DMS53 treated with DMSO at 0.1 percent for 48 hours (cell line): ENCODE measurements around the gene DCXR.

Source experiments
- DNase-seq: peaks from one replicate; lab custom pipeline; 2025; ENCODE audit not compliant: unreplicated experiment; lab: John Stamatoyannopoulos, UW

DCXR gene

DNA sequence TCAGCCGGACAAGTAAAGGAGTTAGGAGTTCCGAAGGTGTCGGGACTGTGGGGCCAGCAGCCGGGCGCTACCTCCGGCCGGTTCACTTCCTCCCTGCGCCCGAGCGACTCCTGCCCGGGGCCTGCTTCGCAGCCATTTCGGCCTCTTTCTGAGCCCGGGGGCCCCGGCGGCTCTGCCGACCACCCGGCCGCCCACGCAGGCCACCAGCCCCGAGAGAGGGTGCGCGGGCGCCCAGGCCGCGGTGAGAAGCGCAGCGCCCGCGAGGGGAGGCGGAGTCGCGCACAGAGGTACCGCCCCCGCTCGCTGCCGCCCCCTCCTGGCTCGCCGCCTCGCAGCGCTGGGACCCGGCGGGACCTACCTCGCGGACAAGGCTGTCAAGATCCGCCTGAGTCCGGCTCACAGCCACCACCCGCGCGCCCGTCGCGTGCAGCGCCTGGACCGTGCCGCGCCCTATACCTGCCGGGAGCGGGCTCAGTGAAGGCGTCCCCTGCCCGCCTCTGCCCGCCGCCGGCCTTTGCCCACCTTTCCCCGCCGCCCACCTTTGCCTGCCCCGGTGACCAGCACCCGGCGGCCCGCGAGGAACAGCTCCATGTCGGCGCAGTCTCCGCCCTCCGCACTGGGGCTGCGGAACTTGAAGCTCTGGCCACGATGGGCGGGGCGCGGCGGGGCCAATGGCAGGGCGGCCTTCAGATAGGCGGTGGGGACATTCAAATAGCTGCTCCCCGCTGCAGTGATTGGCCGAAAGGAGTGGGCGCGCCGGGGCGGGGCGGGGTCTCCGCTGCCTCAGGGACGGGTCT, at the start of gene DCXR:
DCXR (minus strand) TSS at position 606 of the 797 bp plus-strand sequence; CDS start at position 591, 15 bp downstream.
- DNase-seq = peak; percentile 97

GRCh38 chr17:82085931-82086764, 48.7 kb upstream of the DCXR start:
- DNase-seq = no peak

GRCh38 chr17:82085031-82085861, 47.7 kb upstream of the DCXR start:
- DNase-seq = no peak

GRCh38 chr17:82084373-82085030, 47.0 kb upstream of the DCXR start:
- no peak for DNase-seq

GRCh38 chr17:82083533-82084359, 46.2 kb upstream of the DCXR start:
- DNase-seq = no peak

- DNase-seq = no peak
Measured at GRCh38 chr17:82083009-82083408, 45.5 kb upstream of the DCXR start.

GRCh38 chr17:82082456-82082855, 45.0 kb upstream of the DCXR start:
- DNase-seq = no peak

- DNase-seq = no peak
Measured at GRCh38 chr17:82081966-82082365, 44.5 kb upstream of the DCXR start.

DNA sequence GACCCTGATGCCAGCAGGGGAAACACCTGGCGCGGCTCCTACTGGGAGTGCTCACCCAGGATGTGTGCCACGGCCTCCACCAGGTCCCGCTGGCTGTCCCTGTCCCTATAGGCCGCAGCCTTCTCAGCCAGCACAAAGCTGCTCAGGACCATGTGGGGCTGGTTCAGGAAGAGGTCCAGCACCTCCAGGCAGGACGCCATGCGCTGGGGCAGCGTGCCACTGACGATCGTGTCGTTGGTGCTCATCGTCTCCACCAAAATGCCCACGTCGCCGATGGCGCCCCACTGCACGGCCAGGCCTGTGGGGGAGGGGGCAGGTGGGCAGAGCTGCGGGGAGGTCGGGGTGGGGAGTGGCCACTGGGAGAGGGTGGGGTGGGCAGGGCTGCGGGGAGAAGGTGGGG, 44.0 kb upstream of the DCXR start:
- DNase-seq = no peak

DNA sequence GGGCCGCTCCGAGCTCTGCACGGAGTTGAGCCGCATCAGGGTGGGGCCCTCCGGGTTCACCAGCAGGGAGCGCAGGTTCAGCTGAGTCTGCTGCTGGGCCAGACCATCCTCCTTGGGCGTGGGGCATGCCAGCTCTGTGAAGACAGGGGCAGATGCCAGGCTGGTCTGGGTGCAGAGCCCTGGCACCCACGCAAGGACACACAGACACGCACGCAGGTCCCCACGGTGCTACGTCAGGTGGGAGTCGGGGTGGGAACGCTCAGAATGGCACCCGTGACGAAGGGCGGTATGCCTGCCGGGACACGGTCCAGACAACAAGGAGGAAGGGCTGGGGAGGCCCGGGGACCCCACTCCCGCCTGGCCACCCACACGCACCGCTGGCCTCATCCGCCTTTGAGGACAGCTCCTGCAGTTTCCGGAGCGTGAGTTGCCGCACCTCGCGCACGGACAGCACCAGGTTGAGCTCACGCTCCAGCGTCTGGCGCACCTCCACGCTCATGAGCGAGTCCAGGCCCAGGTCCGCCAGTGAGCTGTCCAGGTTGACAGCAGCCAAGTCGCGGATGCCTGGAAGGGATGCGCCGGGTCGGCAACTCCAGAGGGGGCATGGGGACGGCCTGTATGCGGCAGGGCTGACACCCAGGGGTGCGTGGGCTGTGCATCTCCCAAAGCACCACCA, 43.4 kb upstream of the DCXR start:
- DNase-seq = no peak

GRCh38 chr17:82080048-82080788, 42.7 kb upstream of the DCXR start:
- no peak for DNase-seq

DNA sequence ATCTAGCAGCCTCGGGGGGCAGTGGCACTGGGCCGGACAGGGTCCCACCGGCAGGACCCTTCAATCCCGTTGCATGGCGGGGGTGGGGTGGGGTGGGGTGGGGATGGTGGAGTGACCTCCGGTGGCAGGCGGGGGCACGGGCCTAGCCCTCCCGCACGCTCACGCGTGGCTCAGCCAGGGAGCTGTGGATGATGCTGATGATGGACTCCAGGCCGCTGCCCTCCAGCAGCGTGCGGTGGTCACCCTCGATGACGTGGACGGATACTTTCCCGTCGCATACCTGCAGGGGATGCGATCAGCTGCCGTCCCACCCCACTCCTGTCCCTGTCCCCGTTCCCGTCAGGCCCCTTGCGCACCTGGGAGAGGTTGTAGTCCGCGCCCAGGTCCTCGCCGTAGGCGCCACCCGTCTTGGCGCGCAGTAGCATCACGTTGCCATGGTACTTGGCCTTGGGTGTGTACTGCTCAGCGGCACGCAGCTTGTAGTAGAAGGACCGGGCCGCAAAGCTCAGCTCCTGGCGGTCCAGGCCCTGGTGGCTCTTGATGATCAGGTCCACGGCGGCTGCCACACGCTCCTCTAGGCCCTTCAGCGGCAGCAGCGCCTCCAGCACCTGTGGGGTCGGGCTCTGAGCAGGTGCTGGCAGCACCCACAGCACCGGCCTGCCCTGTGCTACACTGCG, 41.6 kb upstream of the DCXR start:
- DNase-seq = no peak

DNA sequence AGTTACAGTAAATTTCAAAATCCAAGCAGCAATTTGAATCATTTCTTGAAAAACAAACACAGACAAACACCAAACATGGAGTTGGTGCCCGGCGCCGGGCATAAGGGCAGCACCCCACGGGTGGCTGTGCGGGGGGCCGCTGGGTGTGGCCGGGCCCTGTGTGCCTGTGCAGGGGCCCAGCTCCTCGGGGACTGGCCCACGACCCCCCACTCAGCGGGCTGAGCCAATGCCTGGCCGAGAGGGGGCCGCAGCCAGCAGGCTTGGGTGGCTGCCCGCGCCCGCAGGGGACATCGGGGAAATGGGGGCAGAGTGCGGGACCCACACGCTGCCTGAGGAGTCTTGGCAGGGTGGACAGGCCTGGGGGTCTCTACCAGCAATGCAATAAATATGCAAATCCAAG, 40.9 kb upstream of the DCXR start:
- DNase-seq = no peak

- DNase-seq = no peak
Measured at GRCh38 chr17:82077617-82078358, 40.3 kb upstream of the DCXR start.

DNA sequence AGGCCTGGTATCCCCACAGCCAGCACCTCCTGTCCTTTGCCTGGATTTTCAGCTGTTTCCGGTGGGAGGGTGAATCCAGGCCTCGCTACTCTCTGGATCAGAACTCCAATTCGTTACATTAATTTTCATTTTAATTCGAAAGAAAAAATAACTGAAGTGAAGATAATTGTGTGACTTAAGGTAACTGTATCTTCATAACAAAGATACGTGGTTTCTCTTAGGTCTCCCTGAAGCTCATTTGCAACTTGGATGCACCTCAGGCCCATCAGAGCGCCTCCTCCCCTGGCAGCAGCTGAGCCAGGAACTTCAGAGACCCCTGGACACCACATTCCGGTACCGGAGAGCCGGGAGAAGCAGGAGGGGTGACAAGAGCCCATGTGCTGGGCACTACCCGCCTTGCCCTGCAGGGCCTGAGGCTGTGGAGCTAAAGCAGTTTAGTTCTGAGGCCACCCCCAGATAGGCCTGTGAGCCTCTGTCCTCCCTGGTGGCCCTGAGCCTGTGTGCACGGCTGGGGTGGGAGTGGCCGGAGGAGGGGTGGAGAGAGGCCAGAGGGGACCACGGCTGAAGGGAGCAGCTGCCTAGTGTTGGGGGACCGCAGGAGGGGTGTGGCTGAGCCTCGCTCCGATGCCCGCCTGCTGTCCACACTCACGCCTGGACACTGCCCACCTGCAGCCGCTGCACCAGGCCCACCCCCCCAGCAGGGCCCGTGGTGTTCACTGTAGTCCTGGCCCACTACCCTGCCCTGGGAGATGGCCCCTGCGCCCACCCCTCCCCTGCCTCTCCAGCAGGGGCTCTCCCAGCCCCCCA, 39.5 kb upstream of the DCXR start:
- no peak for DNase-seq

DNA sequence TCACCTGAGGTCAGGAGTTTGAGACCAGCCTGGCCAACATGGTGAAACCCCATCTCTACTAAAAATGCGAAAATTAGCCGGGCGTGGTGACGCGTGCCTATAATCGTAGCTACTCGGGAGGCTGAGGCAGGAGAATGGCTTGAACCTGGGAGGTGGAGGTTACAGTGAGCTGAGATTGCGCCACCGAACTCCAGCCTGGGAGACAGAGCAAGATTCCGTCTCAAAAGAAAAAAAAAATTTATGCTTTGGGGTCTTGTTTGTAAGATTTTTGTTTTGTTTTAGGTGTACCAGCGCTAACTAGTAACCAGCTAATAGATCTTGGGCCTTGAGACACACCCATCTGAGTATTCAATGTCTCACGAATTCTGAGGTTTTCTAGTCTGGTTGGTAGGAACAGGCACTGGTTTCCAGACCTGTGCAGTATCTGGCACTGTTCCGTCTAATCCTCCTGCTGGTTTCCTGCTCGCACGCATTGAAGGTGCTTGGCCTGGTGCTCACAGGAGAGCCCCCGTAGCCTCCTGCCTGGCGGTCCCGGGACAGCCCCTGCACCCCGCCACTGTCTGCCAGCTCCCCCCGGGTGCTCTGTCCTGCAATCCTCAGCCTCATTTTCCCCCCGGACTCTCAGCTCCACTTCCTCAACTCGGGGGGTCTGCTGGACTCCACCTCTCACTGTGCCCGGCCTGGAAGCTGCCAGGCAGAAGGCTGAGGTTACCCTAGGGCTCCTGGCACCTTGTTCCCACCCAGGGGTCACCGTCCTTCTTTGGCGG, 38.7 kb upstream of the DCXR start:
- no peak for DNase-seq
